HUDEP-2 (cell line): ENCODE results near the gene RARA.
A peak's percentile ranks its signal among the peaks of the same experiment; 100 is the strongest.
"Not testable (repeated sequence)": the region's sequence is repeated elsewhere in the genome, so short reads cannot be mapped to it uniquely, and the experiment has no call there.

ENCODE experiments used
- DNase-seq, 76 experiments: peaks; one replicate each; lab custom pipeline; 2025; ENCODE audit not compliant: unreplicated experiment in 76 of 76; lab: John Stamatoyannopoulos, UW

RARA gene

GRCh38 chr17:40366861-40367518, 58.0 kb downstream of the RARA start:
- no peak for DNase-seq

GRCh38 chr17:40367728-40368127, 58.7 kb downstream of the RARA start:
- DNase-seq = not testable (repeated sequence)

GRCh38 chr17:40369923-40370322, 60.9 kb downstream of the RARA start:
- DNase-seq = no peak

GRCh38 chr17:40371261-40371929, 62.4 kb downstream of the RARA start:
- peak in 5 of 76 experiments; percentile 3 to 23 (median 12) for DNase-seq

- DNase-seq = no peak
Observed at GRCh38 chr17:40372031-40372430, 63.1 kb downstream of the RARA start.

- DNase-seq = peak in 5 of 76 experiments; percentile 5 to 24 (median 21)
Observed at GRCh38 chr17:40372644-40373043, 63.7 kb downstream of the RARA start.

GRCh38 chr17:40373324-40373723, 64.3 kb downstream of the RARA start:
- DNase-seq = no peak

- no peak for DNase-seq
Observed at GRCh38 chr17:40373999-40374398, 65.0 kb downstream of the RARA start.

- no peak for DNase-seq
Observed at GRCh38 chr17:40374821-40375498, 66.0 kb downstream of the RARA start.

- DNase-seq = not testable (repeated sequence)
Observed at GRCh38 chr17:40375786-40376185, 66.8 kb downstream of the RARA start.

GRCh38 chr17:40376541-40376940, 67.6 kb downstream of the RARA start:
- DNase-seq = peak in 4 of 76 experiments; percentile 24 to 26 (median 24)

- DNase-seq = no peak
Observed at GRCh38 chr17:40377832-40378231, 68.9 kb downstream of the RARA start.

- no peak for DNase-seq
Observed at GRCh38 chr17:40378966-40379365, 70.0 kb downstream of the RARA start.

- no peak for DNase-seq
Observed at GRCh38 chr17:40382251-40382650, 73.3 kb downstream of the RARA start.

GRCh38 chr17:40386555-40386954, 77.6 kb downstream of the RARA start:
- DNase-seq = not testable (repeated sequence)

GRCh38 chr17:40399185-40399584, 90.2 kb downstream of the RARA start:
- peak in 25 of 76 experiments; percentile 4 to 73 (median 36) for DNase-seq

GRCh38 chr17:40402668-40403067, 93.7 kb downstream of the RARA start:
- DNase-seq = no peak

- DNase-seq = no peak
Observed at GRCh38 chr17:40404003-40404402, 95.0 kb downstream of the RARA start.
